Upper lobe of left lung (tissue), 4 donors: ENCODE measurements around the gene BMPR2.

Experiments
- EP300 ChIP-seq, 4 donors: sonication (generic); formaldehyde crosslinking; IDR thresholded peaks; one replicate each; pipeline ENCODE4 v1.5.1; 2017; ENCODE audit warnings: antibody characterized with exemption in 4 of 4, control low read depth in 2 of 4
- POLR2A ChIP-seq, 4 donors: fragments of 450-650 bp; IDR thresholded peaks; one replicate each; pipeline ENCODE4 v1.5.1; 2016 to 2017; ENCODE audit warnings: antibody characterized with exemption in 4 of 4, mild to moderate bottlenecking in 2 of 4
- POLR2AphosphoS5 ChIP-seq, 2 donors: sonication (generic); formaldehyde crosslinking; IDR thresholded peaks; one replicate each; pipeline ENCODE4 v1.5.1; 2017; ENCODE audit warnings: antibody characterized with exemption in 2 of 2
- TF ChIP-seq, protein P1 (sequence below), 6 experiments: fragments of 450-650 bp in 4 of 6; fragments of 200-600 bp in 2 of 6; sonication (generic) in 2 of 6; IDR thresholded peaks; one replicate each; pipeline ENCODE4 v1.5.1; 2016 to 2019; ENCODE audit warnings: antibody characterized with exemption in 6 of 6

DNA sequence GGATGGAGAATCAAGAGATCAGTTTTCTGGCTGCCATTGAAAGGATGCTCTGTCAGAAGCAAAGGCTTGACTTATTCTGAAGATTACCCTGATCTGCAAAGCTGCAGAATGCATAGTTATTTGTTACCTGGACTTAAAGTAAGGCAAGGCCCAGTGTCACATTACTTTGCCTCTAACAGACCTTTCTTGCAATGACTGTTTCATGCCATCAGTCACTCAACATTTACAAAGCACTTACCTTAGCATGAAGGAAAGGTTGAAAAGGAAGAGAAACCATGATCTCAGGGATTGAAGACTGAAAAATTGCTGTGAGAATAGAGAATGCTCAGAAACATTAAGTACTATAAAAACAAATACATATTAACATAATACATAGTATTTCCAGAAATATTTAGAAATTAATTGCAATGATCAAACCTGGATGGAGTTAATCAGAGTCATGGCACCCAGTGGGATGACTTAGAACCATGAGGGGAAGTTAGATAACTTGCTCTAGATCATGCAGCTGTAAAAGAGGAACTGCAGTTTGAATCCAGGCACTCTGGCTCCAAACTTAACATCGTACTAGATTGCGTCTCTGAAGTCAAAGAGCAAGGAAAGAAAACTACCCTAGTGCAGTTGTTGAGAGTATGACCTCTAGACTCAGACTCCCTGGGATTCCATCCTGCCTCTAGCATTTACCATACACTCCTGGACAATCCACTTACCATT, 232.2 kb downstream of the BMPR2 start:
- TF ChIP-seq POLR2A (IDR thresholded peaks at IDR 0.05) = no peak
- TF ChIP-seq POLR2AphosphoS5 (IDR thresholded peaks at IDR 0.05) = no peak
- TF ChIP-seq, protein P1, sequence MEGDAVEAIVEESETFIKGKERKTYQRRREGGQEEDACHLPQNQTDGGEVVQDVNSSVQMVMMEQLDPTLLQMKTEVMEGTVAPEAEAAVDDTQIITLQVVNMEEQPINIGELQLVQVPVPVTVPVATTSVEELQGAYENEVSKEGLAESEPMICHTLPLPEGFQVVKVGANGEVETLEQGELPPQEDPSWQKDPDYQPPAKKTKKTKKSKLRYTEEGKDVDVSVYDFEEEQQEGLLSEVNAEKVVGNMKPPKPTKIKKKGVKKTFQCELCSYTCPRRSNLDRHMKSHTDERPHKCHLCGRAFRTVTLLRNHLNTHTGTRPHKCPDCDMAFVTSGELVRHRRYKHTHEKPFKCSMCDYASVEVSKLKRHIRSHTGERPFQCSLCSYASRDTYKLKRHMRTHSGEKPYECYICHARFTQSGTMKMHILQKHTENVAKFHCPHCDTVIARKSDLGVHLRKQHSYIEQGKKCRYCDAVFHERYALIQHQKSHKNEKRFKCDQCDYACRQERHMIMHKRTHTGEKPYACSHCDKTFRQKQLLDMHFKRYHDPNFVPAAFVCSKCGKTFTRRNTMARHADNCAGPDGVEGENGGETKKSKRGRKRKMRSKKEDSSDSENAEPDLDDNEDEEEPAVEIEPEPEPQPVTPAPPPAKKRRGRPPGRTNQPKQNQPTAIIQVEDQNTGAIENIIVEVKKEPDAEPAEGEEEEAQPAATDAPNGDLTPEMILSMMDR (IDR thresholded peaks at IDR 0.05) = no peak
- no peak for TF ChIP-seq EP300 (IDR thresholded peaks at IDR 0.05)
